Breast epithelium (tissue), 3 donors: ENCODE results near the gene DNASE2B.

Experiments
- CTCF ChIP-seq, 3 donors: fragments of 450-650 bp; IDR thresholded peaks; one replicate each; pipeline ENCODE4 v1.5.1; 2016 to 2017; ENCODE audit warnings: antibody characterized with exemption in 3 of 3, mild to moderate bottlenecking in 3 of 3, moderate library complexity in 3 of 3
- POLR2A ChIP-seq: fragments of 450-650 bp; IDR thresholded peaks from one replicate; pipeline ENCODE4 v1.6.1; 2016; ENCODE audit warnings: antibody characterized with exemption, mild to moderate bottlenecking, moderate library complexity
- POLR2AphosphoS5 ChIP-seq, 3 donors: sonication (generic); formaldehyde crosslinking; IDR thresholded peaks; one replicate each; pipeline ENCODE4 v1.6.1; 2017; ENCODE audit warnings: antibody characterized with exemption in 3 of 3

- TF ChIP-seq CTCF (IDR thresholded peaks at IDR 0.05) (no peak), POLR2A (no peak), POLR2AphosphoS5 (IDR thresholded peaks at IDR 0.05) (no peak)
Measured at GRCh38 chr1:84379138-84379916, 19.0 kb upstream of the DNASE2B start.
